Fibroblast of upper back skin (primary cell): ENCODE results near the gene IL13.

Experiments used
- DNase-seq: peaks from one replicate; pipeline ENCODE4 v3.0.0-alpha.2; 2013

Gene IL13

GRCh38 chr5:132656774-132657355, 1.1 kb upstream of the IL13 start:
- DNase-seq = no peak

GRCh38 chr5:132658381-132659302, 669 bp downstream of the IL13 start:
- no peak for DNase-seq

GRCh38 chr5:132659598-132660493, 1.9 kb downstream of the IL13 start:
- DNase-seq = no peak

GRCh38 chr5:132661231-132662003, 3.4 kb downstream of the IL13 start:
- no peak for DNase-seq

GRCh38 chr5:132662004-132662401, 4.0 kb downstream of the IL13 start:
- DNase-seq = no peak

- DNase-seq = no peak
Observed at GRCh38 chr5:132662925-132663770, 5.2 kb downstream of the IL13 start.

- no peak for DNase-seq
Observed at GRCh38 chr5:132663771-132664695, 6.1 kb downstream of the IL13 start.

GRCh38 chr5:132664696-132665209, 6.8 kb downstream of the IL13 start:
- DNase-seq = no peak

- DNase-seq = no peak
Observed at GRCh38 chr5:132665574-132666080, 7.7 kb downstream of the IL13 start.

- no peak for DNase-seq
Observed at GRCh38 chr5:132666310-132667123, 8.5 kb downstream of the IL13 start.

- DNase-seq = no peak
Observed at GRCh38 chr5:132667309-132667708, 9.3 kb downstream of the IL13 start.

GRCh38 chr5:132667761-132668705, 10.1 kb downstream of the IL13 start:
- no peak for DNase-seq

- DNase-seq = no peak
Observed at GRCh38 chr5:132668706-132669454, 10.9 kb downstream of the IL13 start.

GRCh38 chr5:132669455-132669820, 11.5 kb downstream of the IL13 start:
- DNase-seq = no peak

GRCh38 chr5:132669966-132670882, 12.3 kb downstream of the IL13 start:
- no peak for DNase-seq

GRCh38 chr5:132671000-132671399, 13.0 kb downstream of the IL13 start:
- DNase-seq = no peak
